DND-41 (cell line): ENCODE measurements around the gene PRICKLE2.

ENCODE experiments used
- ATAC-seq: fragments of 200-7000 bp; cut with Tn5 transposase; 3 replicates; pipeline ENCODE4 v1.9.1; 2021; ENCODE audit warnings: low read depth; ENCODE audit not compliant: insufficient read depth
- DNase-seq: peaks from one replicate; pipeline ENCODE4 v3.0.0-alpha.2; 2020
- H2AFZ ChIP-seq: 2 replicates; pipeline ENCODE4 v1.6.0; 2012; ENCODE audit warnings: low read depth, low read length
- H3K27ac ChIP-seq: 2 replicates; pipeline ENCODE4 v1.5.1; 2012; ENCODE audit warnings: low read length, inconsistent platforms
- H3K27me3 ChIP-seq: fragments of 200-600 bp; sonication (generic); 2 replicates; pipeline ENCODE4 v1.6.0; 2012; ENCODE audit warnings: low read length, mild to moderate bottlenecking, inconsistent platforms; ENCODE audit not compliant: insufficient read depth, poor library complexity
- H3K36me3 ChIP-seq: 2 replicates; pipeline ENCODE4 v1.5.1; 2012; ENCODE audit warnings: low read length, inconsistent platforms; ENCODE audit not compliant: insufficient read depth
- H3K4me1 ChIP-seq: 2 replicates; pipeline ENCODE4 v1.5.1; 2012; ENCODE audit warnings: mild to moderate bottlenecking, low read length; ENCODE audit not compliant: insufficient read depth
- H3K4me2 ChIP-seq: 2 replicates; pipeline ENCODE4 v1.6.0; 2012; ENCODE audit warnings: mild to moderate bottlenecking, moderate library complexity, low read length, inconsistent platforms; ENCODE audit not compliant: insufficient read depth
- H3K4me3 ChIP-seq, 2 experiments: fragments of 200-600 bp in 1 of 2; shearing (Covaris generic) in 1 of 2; 2 replicates each; pipeline ENCODE4 v1.5.1; 2012 to 2016; ENCODE audit warnings: inconsistent platforms in 2 of 2, low read length in 2 of 2, mild to moderate bottlenecking in 2 of 2, low read depth in 1 of 2, moderate library complexity in 1 of 2
- H3K79me2 ChIP-seq: 2 replicates; pipeline ENCODE4 v1.6.0; 2012; ENCODE audit warnings: low read length, inconsistent platforms; ENCODE audit not compliant: insufficient read depth
- H3K9ac ChIP-seq: 2 replicates; pipeline ENCODE4 v1.6.0; 2012; ENCODE audit warnings: low read depth, mild to moderate bottlenecking, inconsistent platforms, low read length, moderate library complexity
- H3K9me3 ChIP-seq: 2 replicates; pipeline ENCODE4 v1.5.1; 2012; ENCODE audit warnings: low read length, moderate library complexity, mild to moderate bottlenecking, inconsistent platforms; ENCODE audit not compliant: insufficient read depth, severe bottlenecking
- H4K20me1 ChIP-seq: 2 replicates; pipeline ENCODE4 v1.6.0; 2012; ENCODE audit warnings: low read length; ENCODE audit not compliant: insufficient read depth
- EZH2 ChIP-seq: IDR thresholded peaks from 3 replicates; pipeline ENCODE4 v1.6.1; 2012; ENCODE audit warnings: borderline replicate concordance, low read depth, mild to moderate bottlenecking, moderate library complexity, low read length, inconsistent platforms; ENCODE audit not compliant: severe bottlenecking
- TF ChIP-seq, protein P1 (sequence below): IDR thresholded peaks from 2 replicates; pipeline ENCODE4 v1.5.1; 2012; ENCODE audit warnings: borderline replicate concordance, low read length, moderate library complexity, mild to moderate bottlenecking; ENCODE audit not compliant: poor library complexity, severe bottlenecking; ENCODE audit errors: extremely low read depth

The PRICKLE2 gene

DNA sequence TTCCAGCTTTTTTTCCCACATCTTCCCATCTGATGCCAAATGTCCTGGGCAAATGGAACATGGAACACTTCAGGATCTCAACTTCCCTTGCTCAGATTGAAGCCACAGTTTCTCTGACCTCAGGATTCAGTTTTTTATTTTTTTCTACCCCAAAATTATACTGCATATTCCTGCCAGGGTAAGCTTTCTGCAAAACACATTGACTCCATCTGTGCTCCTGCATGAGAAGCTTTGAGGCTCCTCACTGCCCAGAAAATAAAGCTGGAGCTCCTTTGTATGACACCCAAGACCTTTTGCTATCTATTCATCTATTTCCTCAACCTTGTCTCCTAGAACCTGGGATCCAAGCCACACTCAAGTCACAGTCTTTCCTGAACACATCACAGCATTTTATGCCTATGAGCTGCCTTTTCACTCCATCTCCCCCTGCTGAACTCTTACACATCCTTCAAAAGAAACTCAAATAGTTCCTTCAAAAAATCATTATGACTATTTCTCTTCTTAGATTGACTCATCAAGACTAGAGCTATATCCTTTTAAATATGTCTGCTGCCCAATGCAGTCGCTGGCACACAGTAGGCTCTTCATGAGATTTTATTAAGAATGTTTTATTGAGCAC lies 144.5 kb downstream of the PRICKLE2 start:
- TF ChIP-seq, protein P1, sequence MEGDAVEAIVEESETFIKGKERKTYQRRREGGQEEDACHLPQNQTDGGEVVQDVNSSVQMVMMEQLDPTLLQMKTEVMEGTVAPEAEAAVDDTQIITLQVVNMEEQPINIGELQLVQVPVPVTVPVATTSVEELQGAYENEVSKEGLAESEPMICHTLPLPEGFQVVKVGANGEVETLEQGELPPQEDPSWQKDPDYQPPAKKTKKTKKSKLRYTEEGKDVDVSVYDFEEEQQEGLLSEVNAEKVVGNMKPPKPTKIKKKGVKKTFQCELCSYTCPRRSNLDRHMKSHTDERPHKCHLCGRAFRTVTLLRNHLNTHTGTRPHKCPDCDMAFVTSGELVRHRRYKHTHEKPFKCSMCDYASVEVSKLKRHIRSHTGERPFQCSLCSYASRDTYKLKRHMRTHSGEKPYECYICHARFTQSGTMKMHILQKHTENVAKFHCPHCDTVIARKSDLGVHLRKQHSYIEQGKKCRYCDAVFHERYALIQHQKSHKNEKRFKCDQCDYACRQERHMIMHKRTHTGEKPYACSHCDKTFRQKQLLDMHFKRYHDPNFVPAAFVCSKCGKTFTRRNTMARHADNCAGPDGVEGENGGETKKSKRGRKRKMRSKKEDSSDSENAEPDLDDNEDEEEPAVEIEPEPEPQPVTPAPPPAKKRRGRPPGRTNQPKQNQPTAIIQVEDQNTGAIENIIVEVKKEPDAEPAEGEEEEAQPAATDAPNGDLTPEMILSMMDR = no peak
- no peak for TF ChIP-seq EZH2
- Histone ChIP-seq H3K9ac (no peak overlapping the region), H3K79me2 (no peaks in the 10 kb centered on the region), H4K20me1 (no peaks in the 10 kb centered on the region), H3K4me3 (no peak overlapping the region), H3K4me1 (no peaks in the 10 kb centered on the region), H3K36me3 (no peaks in the 10 kb centered on the region), H3K4me2 (no peak overlapping the region), H3K9me3 (no peaks in the 10 kb centered on the region), H3K27ac (no peak overlapping the region), H3K27me3 (no peaks in the 10 kb centered on the region), H2AFZ (no peak overlapping the region)
- DNase-seq = no peak
- no peak for ATAC-seq

DNA sequence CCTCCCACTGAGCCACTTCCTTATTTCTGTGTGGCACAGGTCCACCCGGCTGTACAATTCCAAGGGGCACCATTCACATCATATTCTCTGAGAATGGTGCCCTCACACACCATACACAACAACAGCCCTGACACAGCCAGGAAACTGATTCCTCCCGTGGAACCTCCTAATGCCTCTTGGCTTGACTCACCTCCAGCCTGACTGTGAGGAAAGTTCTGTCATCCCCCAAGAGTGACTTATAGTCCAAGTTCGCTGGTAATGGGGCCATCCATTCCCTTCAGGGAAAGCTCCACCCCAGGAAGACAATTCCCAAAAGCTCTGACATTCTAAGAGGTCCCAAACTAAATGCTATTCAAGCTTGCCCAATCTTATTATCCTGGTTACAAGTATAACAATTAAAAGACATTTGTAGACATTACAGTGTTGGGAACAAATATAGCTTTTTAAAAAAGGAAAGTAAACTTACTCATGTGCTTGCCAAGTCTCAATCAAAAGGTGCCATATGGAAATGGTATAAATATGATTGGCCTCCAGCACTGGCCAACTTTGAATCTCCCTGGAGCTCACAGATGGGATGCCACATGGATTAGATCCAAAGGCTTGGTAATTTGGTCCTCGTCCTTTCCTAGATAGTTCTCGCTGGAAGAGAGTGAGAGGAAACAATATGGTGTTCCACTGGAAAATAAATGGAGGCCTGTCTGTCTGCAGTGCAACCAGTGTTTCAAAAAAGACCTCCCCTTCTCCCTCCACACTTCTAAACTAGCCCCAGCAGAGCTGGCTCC lies 145.7 kb downstream of the PRICKLE2 start:
- Histone ChIP-seq H3K27ac (no peak overlapping the region), H3K9ac (no peak overlapping the region), H3K4me2 (no peak overlapping the region), H3K9me3 (no peaks in the 10 kb centered on the region), H4K20me1 (no peaks in the 10 kb centered on the region), H2AFZ (no peak overlapping the region), H3K4me1 (no peaks in the 10 kb centered on the region), H3K79me2 (no peaks in the 10 kb centered on the region), H3K36me3 (no peaks in the 10 kb centered on the region), H3K4me3 (no peak overlapping the region), H3K27me3 (no peaks in the 10 kb centered on the region)
- no peak for ATAC-seq
- no peak for TF ChIP-seq EZH2
- TF ChIP-seq, protein P1 = no peak
- DNase-seq = no peak

DNA sequence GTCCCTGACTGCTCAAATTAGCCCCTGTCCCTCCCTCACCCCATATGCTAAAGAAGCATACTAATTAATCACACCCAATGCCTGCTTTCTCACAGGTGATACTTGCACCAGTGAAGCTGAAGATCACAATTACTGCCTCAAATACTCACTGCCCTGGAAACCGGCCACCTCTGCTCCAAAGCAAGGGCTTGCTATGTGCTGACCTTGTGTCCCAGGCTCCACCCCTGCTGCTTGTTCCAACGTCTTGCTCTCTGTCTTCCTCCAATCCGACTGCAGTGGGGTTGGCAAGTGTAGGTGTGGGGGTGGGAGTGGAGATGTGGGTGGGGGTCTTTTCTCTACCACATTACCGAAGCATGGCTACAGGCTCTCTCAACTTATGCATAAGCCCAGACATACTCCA lies 146.3 kb downstream of the PRICKLE2 start:
- H3K4me2 ChIP-seq = no peak overlapping the region
- ATAC-seq = no peak
- DNase-seq = no peak
- H3K27ac ChIP-seq = no peak overlapping the region
- no peaks in the 10 kb centered on the region for H3K9me3 ChIP-seq
- no peaks in the 10 kb centered on the region for H4K20me1 ChIP-seq
- no peaks in the 10 kb centered on the region for H3K27me3 ChIP-seq
- H3K79me2 ChIP-seq = no peaks in the 10 kb centered on the region
- no peak overlapping the region for H3K4me3 ChIP-seq
- no peaks in the 10 kb centered on the region for H3K36me3 ChIP-seq
- no peaks in the 10 kb centered on the region for H3K4me1 ChIP-seq
- no peak overlapping the region for H3K9ac ChIP-seq
- TF ChIP-seq, protein P1 = no peak
- no peak for TF ChIP-seq EZH2
- H2AFZ ChIP-seq = no peak overlapping the region
